Measurements from ENCODE around the gene ANKRD27.

The ANKRD27 gene

GRCh38 chr19:32619051-32619685 lies 55.8 kb downstream of the ANKRD27 start:
- no peaks in the 10 kb centered on the region for H3K9me3 ChIP-seq (ENCODE audit: insufficient read depth, low read length, severe bottlenecking)
- H3K27me3 ChIP-seq (ENCODE audit: insufficient read depth, low read length, poor library complexity), result no peaks in the 10 kb centered on the region
- DNase-seq, result no peak
- H3K4me1 ChIP-seq (ENCODE audit: insufficient read depth, low read length), result no peaks in the 10 kb centered on the region
- H3K4me3 ChIP-seq (ENCODE audit: low read depth in 1 of 2, low read length in 2 of 2), result no peak overlapping the region
- TF ChIP-seq EZH2 (IDR thresholded peaks at IDR 0.05; ENCODE audit: borderline replicate concordance, low read depth, low read length, severe bottlenecking) (no peak), CTCF (IDR thresholded peaks at IDR 0.05; ENCODE audit: borderline replicate concordance, extremely low read depth, low read length, poor library complexity, severe bottlenecking) (no peak)
- no peaks in the 10 kb centered on the region for H4K20me1 ChIP-seq (ENCODE audit: insufficient read depth, low read length)
- ATAC-seq (ENCODE audit: insufficient read depth, low read depth), result no peak
- H3K27ac ChIP-seq (ENCODE audit: low read length), result no peak overlapping the region
- H3K36me3 ChIP-seq (ENCODE audit: insufficient read depth, low read length), result peaks cover 80% of the 10 kb centered on the region
- no peak overlapping the region for H2AFZ ChIP-seq (ENCODE audit: low read depth, low read length)
- no peak overlapping the region for H3K4me2 ChIP-seq (ENCODE audit: insufficient read depth, low read length)
- no peaks in the 10 kb centered on the region for H3K79me2 ChIP-seq (ENCODE audit: insufficient read depth, low read length)
- H3K9ac ChIP-seq (ENCODE audit: low read depth, low read length), result no peak overlapping the region

DNA sequence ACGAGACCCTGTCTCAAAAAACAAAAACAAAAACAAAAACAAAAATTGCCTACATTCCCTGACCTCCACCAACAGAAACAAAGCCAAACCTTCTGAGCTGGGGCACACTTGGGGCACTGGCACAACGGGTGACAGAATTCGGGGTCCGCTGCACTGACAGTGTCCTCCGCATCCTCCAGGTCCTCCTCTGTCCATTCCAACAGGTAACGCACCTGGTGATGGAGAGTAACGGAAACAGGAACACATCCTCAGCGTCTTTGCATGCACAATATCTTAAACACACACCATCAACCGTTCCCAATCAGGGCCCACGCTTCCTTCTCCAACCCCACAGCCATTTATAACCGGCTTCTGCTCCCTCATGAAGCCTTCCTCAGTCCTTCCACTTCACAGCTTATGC lies 59.4 kb downstream of the ANKRD27 start:
- no peak overlapping the region for H3K4me3 ChIP-seq (ENCODE audit: low read depth in 1 of 2, low read length in 2 of 2)
- H3K4me2 ChIP-seq (ENCODE audit: insufficient read depth, low read length), result no peak overlapping the region
- TF ChIP-seq EZH2 (IDR thresholded peaks at IDR 0.05; ENCODE audit: borderline replicate concordance, low read depth, low read length, severe bottlenecking) (no peak), CTCF (IDR thresholded peaks at IDR 0.05; ENCODE audit: borderline replicate concordance, extremely low read depth, low read length, poor library complexity, severe bottlenecking) (no peak)
- H3K9ac ChIP-seq (ENCODE audit: low read depth, low read length), result no peak overlapping the region
- H2AFZ ChIP-seq (ENCODE audit: low read depth, low read length), result no peak overlapping the region
- peaks cover 79% of the 10 kb centered on the region for H3K36me3 ChIP-seq (ENCODE audit: insufficient read depth, low read length)
- H3K9me3 ChIP-seq (ENCODE audit: insufficient read depth, low read length, severe bottlenecking), result no peaks in the 10 kb centered on the region
- no peaks in the 10 kb centered on the region for H3K27me3 ChIP-seq (ENCODE audit: insufficient read depth, low read length, poor library complexity)
- DNase-seq (no peak), ATAC-seq (ENCODE audit: insufficient read depth, low read depth) (no peak)
- H3K4me1 ChIP-seq (ENCODE audit: insufficient read depth, low read length), result no peaks in the 10 kb centered on the region
- H4K20me1 ChIP-seq (ENCODE audit: insufficient read depth, low read length), result no peaks in the 10 kb centered on the region
- no peak overlapping the region for H3K27ac ChIP-seq (ENCODE audit: low read length)
- no peaks in the 10 kb centered on the region for H3K79me2 ChIP-seq (ENCODE audit: insufficient read depth, low read length)

DNA sequence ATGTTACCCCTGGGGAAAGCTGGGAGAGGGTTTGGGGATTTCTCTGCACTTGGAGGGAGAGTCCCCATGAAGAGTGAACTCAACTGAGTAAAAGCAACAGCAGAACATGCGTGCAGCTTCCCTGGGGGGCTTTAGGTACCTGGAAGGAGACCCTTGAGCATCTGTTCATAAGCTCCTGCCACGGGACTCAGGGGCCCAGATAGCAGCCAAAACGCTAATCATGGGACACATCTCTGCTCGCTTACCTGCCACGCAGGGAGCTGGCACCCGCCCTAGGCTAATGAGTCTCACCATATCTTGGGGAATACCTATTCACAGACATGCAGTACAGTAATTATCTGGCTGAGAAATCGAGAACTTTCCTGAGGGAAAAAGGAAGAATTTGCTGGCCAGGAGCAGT lies 60.1 kb downstream of the ANKRD27 start:
- no peak for TF ChIP-seq EZH2 (IDR thresholded peaks at IDR 0.05; ENCODE audit: borderline replicate concordance, low read depth, low read length, severe bottlenecking)
- TF ChIP-seq CTCF (IDR thresholded peaks at IDR 0.05; ENCODE audit: borderline replicate concordance, extremely low read depth, low read length, poor library complexity, severe bottlenecking), result no peak

More for the DNA sequence above, 60.1 kb downstream of the ANKRD27 start:
- DNase-seq (no peak), ATAC-seq (ENCODE audit: insufficient read depth, low read depth) (no peak)
- Histone ChIP-seq H3K4me2 (ENCODE audit: insufficient read depth, low read length) (no peak overlapping the region), H3K79me2 (ENCODE audit: insufficient read depth, low read length) (no peaks in the 10 kb centered on the region), H3K27me3 (ENCODE audit: insufficient read depth, low read length, poor library complexity) (no peaks in the 10 kb centered on the region), H3K4me3 (ENCODE audit: low read depth in 1 of 2, low read length in 2 of 2) (no peak overlapping the region), H3K36me3 (ENCODE audit: insufficient read depth, low read length) (peaks cover 77% of the 10 kb centered on the region), H3K9me3 (ENCODE audit: insufficient read depth, low read length, severe bottlenecking) (no peaks in the 10 kb centered on the region), H3K4me1 (ENCODE audit: insufficient read depth, low read length) (no peaks in the 10 kb centered on the region), H3K9ac (ENCODE audit: low read depth, low read length) (no peak overlapping the region), H3K27ac (ENCODE audit: low read length) (no peak overlapping the region), H4K20me1 (ENCODE audit: insufficient read depth, low read length) (no peaks in the 10 kb centered on the region), H2AFZ (ENCODE audit: low read depth, low read length) (no peak overlapping the region)

All from DND-41 (cell line).